ENCODE results near the gene ERFL.

DNA sequence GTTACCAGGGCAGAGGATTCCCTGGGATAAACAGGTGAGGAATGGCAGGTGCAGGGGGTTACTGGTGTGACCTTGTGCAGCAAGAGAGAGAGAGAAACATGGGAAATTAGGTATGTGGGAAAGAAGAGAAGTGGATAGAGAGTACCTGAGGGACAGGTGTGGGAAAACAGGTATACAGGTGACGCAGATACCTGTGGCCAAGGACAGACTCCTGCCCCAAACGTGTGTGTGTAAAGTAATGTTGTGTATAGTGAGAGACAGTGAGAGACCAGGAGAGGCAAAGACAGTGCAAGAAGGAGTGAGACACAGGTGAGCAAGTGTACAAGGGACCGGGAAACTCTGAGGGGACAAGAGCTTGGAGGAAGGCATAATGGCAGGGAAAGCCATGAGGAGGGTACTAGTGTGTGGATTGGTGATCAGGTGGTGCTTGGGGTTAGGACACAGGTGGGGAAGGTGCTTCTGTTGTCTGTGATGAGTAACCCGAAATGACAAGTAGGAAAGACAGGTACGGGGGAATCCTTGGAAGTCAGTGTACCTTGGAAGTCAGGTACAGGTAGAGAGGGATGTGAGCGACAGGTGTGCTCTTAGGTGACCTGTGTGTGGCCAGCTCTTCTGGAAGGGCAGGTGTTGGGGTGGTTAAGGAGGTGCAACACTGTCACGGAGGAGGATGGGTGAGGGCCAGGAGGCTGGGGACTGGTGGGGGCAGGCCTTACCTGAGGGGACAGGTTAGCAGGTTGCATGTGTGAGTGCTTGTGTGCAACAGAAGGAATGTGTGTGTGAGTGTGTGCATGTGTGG is 2.8 kb downstream of the ERFL start:
- TF ChIP-seq, protein P1, sequence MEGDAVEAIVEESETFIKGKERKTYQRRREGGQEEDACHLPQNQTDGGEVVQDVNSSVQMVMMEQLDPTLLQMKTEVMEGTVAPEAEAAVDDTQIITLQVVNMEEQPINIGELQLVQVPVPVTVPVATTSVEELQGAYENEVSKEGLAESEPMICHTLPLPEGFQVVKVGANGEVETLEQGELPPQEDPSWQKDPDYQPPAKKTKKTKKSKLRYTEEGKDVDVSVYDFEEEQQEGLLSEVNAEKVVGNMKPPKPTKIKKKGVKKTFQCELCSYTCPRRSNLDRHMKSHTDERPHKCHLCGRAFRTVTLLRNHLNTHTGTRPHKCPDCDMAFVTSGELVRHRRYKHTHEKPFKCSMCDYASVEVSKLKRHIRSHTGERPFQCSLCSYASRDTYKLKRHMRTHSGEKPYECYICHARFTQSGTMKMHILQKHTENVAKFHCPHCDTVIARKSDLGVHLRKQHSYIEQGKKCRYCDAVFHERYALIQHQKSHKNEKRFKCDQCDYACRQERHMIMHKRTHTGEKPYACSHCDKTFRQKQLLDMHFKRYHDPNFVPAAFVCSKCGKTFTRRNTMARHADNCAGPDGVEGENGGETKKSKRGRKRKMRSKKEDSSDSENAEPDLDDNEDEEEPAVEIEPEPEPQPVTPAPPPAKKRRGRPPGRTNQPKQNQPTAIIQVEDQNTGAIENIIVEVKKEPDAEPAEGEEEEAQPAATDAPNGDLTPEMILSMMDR (IDR thresholded peaks at IDR 0.05): no peak
- no peak for TF ChIP-seq POLR2A (IDR thresholded peaks at IDR 0.05)
